OCI-LY1 (cell line): ENCODE data around the gene FHOD3.

Experiments used
- H2AFZ ChIP-seq: fragments of 200-600 bp; sonication (generic), shearing (Covaris generic); 2 replicates; pipeline ENCODE4 v1.6.0; 2014; ENCODE audit warnings: antibody characterized with exemption, mild to moderate bottlenecking, low read length
- H3F3A ChIP-seq: fragments of 200-600 bp; sonication (generic), shearing (Covaris generic); 2 replicates; pipeline ENCODE4 v1.6.0; 2014; ENCODE audit warnings: mild to moderate bottlenecking, antibody characterized with exemption, low read length, moderate library complexity; ENCODE audit not compliant: insufficient read depth
- H3K27ac ChIP-seq: fragments of 200-600 bp; sonication (generic); 2 replicates; pipeline ENCODE4 v1.5.1; 2014; ENCODE audit warnings: low read length, mixed run types, mild to moderate bottlenecking, low read depth; ENCODE audit not compliant: poor library complexity, severe bottlenecking
- H3K27me3 ChIP-seq: fragments of 200-600 bp; sonication (generic); 2 replicates; pipeline ENCODE4 v1.6.0; 2014; ENCODE audit warnings: antibody characterized with exemption, mild to moderate bottlenecking, low read length, moderate library complexity; ENCODE audit not compliant: insufficient read depth
- H3K36me3 ChIP-seq: fragments of 200-600 bp; sonication (generic); 2 replicates; pipeline ENCODE4 v1.6.1; 2014; ENCODE audit warnings: mild to moderate bottlenecking, antibody characterized with exemption, low read length, moderate library complexity, mixed read lengths; ENCODE audit not compliant: insufficient read depth
- H3K4me1 ChIP-seq: fragments of 200-600 bp; sonication (generic); 2 replicates; pipeline ENCODE4 v1.5.1; 2014; ENCODE audit warnings: mild to moderate bottlenecking, low read length, moderate library complexity; ENCODE audit not compliant: insufficient read depth, severe bottlenecking
- H3K4me2 ChIP-seq: fragments of 200-600 bp; sonication (generic), shearing (Covaris generic); 2 replicates; pipeline ENCODE4 v1.6.1; 2014; ENCODE audit warnings: low read length
- H3K4me3 ChIP-seq: fragments of 200-600 bp; sonication (generic); 2 replicates; pipeline ENCODE4 v1.5.1; 2014; ENCODE audit warnings: low read length, low read depth, mild to moderate bottlenecking, mixed read lengths; ENCODE audit not compliant: poor library complexity, severe bottlenecking
- H3K79me2 ChIP-seq: fragments of 200-600 bp; shearing (Covaris generic); 2 replicates; pipeline ENCODE4 v1.6.1; 2016; ENCODE audit warnings: mixed run types, low read length, mixed read lengths; ENCODE audit not compliant: insufficient read depth
- H3K9ac ChIP-seq: fragments of 200-600 bp; sonication (generic), shearing (Covaris generic); 2 replicates; pipeline ENCODE4 v1.6.1; 2014; ENCODE audit warnings: mild to moderate bottlenecking, low read length, mixed read lengths
- H3K9me2 ChIP-seq: fragments of 200-600 bp; sonication (generic), shearing (Covaris generic); 2 replicates; pipeline ENCODE4 v1.6.1; 2014; ENCODE audit warnings: low read depth, mild to moderate bottlenecking, low read length, mixed read lengths
- H3K9me3 ChIP-seq: fragments of 200-600 bp; shearing (Covaris generic); 2 replicates; pipeline ENCODE4 v1.6.1; 2014; ENCODE audit warnings: low read length, mixed read lengths
- H4K20me1 ChIP-seq: fragments of 200-600 bp; sonication (generic), shearing (Covaris generic); 2 replicates; pipeline ENCODE4 v1.6.0; 2016; ENCODE audit warnings: mild to moderate bottlenecking, low read length; ENCODE audit not compliant: insufficient read depth
- CTCF ChIP-seq: fragments of 200-600 bp; sonication (generic), shearing (Covaris generic); IDR thresholded peaks from 2 replicates; pipeline ENCODE4 v1.5.1; 2017; ENCODE audit warnings: mild to moderate bottlenecking, antibody characterized with exemption, low read length, moderate library complexity, mixed read lengths
- EZH2 ChIP-seq: fragments of 200-600 bp; sonication (generic), shearing (Covaris generic); IDR thresholded peaks from 2 replicates; pipeline ENCODE4 v1.8.0; 2017; ENCODE audit warnings: borderline replicate concordance, mixed run types, mild to moderate bottlenecking, antibody characterized with exemption, low read length, moderate library complexity, mixed read lengths

The FHOD3 gene

GRCh38 chr18:36532815-36533214 is 235.3 kb downstream of the FHOD3 start:
- Histone ChIP-seq H3K27ac (no peak overlapping the region), H3K4me3 (no peak overlapping the region), H3K27me3 (no peaks in the 10 kb centered on the region), H2AFZ (no peak overlapping the region), H3K36me3 (no peaks in the 10 kb centered on the region), H4K20me1 (no peaks in the 10 kb centered on the region), H3K79me2 (no peaks in the 10 kb centered on the region), H3K9ac (no peak overlapping the region), H3F3A (no peaks in the 10 kb centered on the region), H3K4me2 (no peak overlapping the region), H3K9me3 (no peaks in the 10 kb centered on the region), H3K4me1 (no peaks in the 10 kb centered on the region), H3K9me2 (no peaks in the 10 kb centered on the region)
- TF ChIP-seq CTCF (no peak), EZH2 (no peak)

- Histone ChIP-seq H3K4me3 (no peak overlapping the region), H3K79me2 (no peaks in the 10 kb centered on the region), H3K9ac (no peak overlapping the region), H3K4me1 (no peaks in the 10 kb centered on the region), H3K9me2 (no peaks in the 10 kb centered on the region), H3K27ac (no peak overlapping the region), H3K9me3 (no peaks in the 10 kb centered on the region), H4K20me1 (no peaks in the 10 kb centered on the region), H3K36me3 (no peaks in the 10 kb centered on the region), H2AFZ (no peak overlapping the region), H3F3A (no peaks in the 10 kb centered on the region), H3K27me3 (no peaks in the 10 kb centered on the region), H3K4me2 (no peak overlapping the region)
- TF ChIP-seq EZH2, result no peak
- no peak for TF ChIP-seq CTCF
Observed at GRCh38 chr18:36533446-36534153, 236.1 kb downstream of the FHOD3 start.

- Histone ChIP-seq H3K79me2 (no peaks in the 10 kb centered on the region), H3K4me3 (no peak overlapping the region), H2AFZ (no peak overlapping the region), H3K4me1 (no peaks in the 10 kb centered on the region), H3K27ac (no peak overlapping the region), H3K27me3 (0 out of 2 replicates have a peak, but pooled peaks cover 4% of the 10 kb centered on the region), H3K9me3 (no peaks in the 10 kb centered on the region), H3K4me2 (no peak overlapping the region), H3K36me3 (no peaks in the 10 kb centered on the region), H3K9ac (no peak overlapping the region), H3K9me2 (no peaks in the 10 kb centered on the region), H3F3A (no peaks in the 10 kb centered on the region), H4K20me1 (no peaks in the 10 kb centered on the region)
- TF ChIP-seq EZH2 (no peak), CTCF (no peak)
Observed at GRCh38 chr18:36534154-36534688, 236.7 kb downstream of the FHOD3 start.
